ENCODE data around the gene GDF15. TPM values are rescaled to one million over a fixed set of nuclear protein-coding genes. Genes with fewer than 3 reads are reported as not detected.

GDF15 gene, protein sequence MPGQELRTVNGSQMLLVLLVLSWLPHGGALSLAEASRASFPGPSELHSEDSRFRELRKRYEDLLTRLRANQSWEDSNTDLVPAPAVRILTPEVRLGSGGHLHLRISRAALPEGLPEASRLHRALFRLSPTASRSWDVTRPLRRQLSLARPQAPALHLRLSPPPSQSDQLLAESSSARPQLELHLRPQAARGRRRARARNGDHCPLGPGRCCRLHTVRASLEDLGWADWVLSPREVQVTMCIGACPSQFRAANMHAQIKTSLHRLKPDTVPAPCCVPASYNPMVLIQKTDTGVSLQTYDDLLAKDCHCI
- 1 to 10 TPM; 1.1 to 2.7 TPM for total RNA-seq

DNA sequence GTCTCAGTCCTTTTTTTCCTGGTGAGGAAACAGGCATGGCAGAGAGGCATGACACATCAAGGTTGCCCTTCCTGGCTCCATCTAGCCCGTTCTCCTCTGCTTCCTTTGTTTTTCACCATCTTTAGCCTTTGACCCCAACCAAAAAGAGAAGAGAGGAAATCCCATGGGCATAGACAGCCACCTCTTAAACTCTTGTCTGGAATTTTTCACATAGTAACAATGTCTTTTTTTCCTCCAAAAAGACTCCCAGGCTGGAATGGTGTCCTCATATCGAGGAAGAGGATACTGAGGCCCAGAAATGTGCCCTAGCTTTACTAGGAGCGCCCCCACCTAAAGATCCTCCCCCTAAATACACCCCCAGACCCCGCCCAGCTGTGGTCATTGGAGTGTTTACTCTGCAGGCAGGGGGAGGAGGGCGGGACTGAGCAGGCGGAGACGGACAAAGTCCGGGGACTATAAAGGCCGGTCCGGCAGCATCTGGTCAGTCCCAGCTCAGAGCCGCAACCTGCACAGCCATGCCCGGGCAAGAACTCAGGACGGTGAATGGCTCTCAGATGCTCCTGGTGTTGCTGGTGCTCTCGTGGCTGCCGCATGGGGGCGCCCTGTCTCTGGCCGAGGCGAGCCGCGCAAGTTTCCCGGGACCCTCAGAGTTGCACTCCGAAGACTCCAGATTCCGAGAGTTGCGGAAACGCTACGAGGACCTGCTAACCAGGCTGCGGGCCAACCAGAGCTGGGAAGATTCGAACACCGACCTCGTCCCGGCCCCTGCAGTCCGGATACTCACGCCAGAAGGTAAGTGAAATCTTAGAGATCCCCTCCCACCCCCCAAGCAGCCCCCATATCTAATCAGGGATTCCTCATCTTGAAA, at the start of gene GDF15:
GDF15 (plus strand) TSS at position 484 of the 868 bp plus-strand sequence; CDS start at position 516, 32 bp downstream.
- DNase-seq (ENCODE audit: low spot score): no peak
- Histone ChIP-seq H3K27ac (no peak within 1 kb of the TSS), H3K27me3 (no peaks in the 10 kb centered on the region), H3K4me3 (no peak within 1 kb of the TSS), H3K36me3 (no peaks in the 10 kb centered on the region), H3K4me1 (peaks cover 0 to 25% of the 10 kb centered on the region in 2 donors), H3K9me3 (no peaks in the 10 kb centered on the region)
- TF ChIP-seq, protein P1, sequence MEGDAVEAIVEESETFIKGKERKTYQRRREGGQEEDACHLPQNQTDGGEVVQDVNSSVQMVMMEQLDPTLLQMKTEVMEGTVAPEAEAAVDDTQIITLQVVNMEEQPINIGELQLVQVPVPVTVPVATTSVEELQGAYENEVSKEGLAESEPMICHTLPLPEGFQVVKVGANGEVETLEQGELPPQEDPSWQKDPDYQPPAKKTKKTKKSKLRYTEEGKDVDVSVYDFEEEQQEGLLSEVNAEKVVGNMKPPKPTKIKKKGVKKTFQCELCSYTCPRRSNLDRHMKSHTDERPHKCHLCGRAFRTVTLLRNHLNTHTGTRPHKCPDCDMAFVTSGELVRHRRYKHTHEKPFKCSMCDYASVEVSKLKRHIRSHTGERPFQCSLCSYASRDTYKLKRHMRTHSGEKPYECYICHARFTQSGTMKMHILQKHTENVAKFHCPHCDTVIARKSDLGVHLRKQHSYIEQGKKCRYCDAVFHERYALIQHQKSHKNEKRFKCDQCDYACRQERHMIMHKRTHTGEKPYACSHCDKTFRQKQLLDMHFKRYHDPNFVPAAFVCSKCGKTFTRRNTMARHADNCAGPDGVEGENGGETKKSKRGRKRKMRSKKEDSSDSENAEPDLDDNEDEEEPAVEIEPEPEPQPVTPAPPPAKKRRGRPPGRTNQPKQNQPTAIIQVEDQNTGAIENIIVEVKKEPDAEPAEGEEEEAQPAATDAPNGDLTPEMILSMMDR (IDR thresholded peaks at IDR 0.05): peak in 1 of 2 donors; percentile 52

DNA sequence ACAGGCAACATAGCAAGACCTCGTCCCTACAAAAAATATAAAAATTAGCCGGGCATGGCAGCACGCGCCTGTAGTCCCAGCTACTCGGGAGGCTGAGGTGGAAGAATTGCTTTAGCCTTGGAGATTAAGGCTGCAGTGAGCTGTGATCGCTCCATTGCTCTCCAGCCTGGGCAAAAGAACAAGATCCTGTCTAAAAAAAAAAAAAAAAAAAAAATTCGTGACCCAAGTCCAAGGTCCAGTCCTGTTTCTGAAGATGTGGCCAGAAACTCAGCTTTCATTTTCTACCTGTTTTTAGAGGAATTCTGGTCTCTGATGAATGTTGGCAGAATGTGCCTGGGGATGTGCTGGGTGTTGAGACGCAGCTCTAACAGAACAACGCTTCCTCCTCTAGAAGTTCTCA, 47.4 kb upstream of the GDF15 start:
- no peak for DNase-seq (ENCODE audit: low spot score)
- H3K9me3 ChIP-seq: no peaks in the 10 kb centered on the region
- H3K27me3 ChIP-seq: no peaks in the 10 kb centered on the region
- no peaks in the 10 kb centered on the region for H3K36me3 ChIP-seq
- peaks cover 0 to 12% of the 10 kb centered on the region in 2 donors for H3K4me1 ChIP-seq
- TF ChIP-seq, protein P1 (IDR thresholded peaks at IDR 0.05): no peak
- peak overlapping the region in 1 of 2 donors; percentile 40 for H3K27ac ChIP-seq
- no peak overlapping the region for H3K4me3 ChIP-seq

DNA sequence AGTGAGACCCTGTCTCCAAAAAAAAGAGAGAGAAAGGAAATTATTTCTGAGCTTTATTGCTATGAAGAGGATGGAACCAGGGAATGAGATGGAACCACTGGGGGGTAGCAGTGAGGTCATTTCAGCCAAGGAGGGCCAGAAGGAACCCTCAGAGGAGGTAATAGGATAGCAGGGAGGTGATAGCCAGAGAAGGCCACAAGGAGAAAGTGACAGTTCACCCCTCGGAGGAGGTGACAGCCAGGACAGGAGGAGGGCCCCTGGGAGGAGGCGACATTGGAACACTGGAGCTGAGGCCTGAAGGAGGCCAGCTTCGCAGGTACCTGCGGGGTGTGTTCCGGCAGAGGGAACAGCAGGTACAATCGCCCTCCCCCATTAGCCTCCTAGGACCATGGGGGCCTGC, 46.2 kb upstream of the GDF15 start:
- Histone ChIP-seq H3K4me1 (peaks cover 0 to 12% of the 10 kb centered on the region in 2 donors), H3K9me3 (no peaks in the 10 kb centered on the region), H3K27me3 (no peaks in the 10 kb centered on the region), H3K27ac (peak overlapping the region in 1 of 2 donors; percentile 85), H3K4me3 (peak overlapping the region in 1 of 2 donors; percentile 86), H3K36me3 (no peaks in the 10 kb centered on the region)
- TF ChIP-seq, protein P1 (IDR thresholded peaks at IDR 0.05): no peak
- DNase-seq (ENCODE audit: low spot score): no peak

DNA sequence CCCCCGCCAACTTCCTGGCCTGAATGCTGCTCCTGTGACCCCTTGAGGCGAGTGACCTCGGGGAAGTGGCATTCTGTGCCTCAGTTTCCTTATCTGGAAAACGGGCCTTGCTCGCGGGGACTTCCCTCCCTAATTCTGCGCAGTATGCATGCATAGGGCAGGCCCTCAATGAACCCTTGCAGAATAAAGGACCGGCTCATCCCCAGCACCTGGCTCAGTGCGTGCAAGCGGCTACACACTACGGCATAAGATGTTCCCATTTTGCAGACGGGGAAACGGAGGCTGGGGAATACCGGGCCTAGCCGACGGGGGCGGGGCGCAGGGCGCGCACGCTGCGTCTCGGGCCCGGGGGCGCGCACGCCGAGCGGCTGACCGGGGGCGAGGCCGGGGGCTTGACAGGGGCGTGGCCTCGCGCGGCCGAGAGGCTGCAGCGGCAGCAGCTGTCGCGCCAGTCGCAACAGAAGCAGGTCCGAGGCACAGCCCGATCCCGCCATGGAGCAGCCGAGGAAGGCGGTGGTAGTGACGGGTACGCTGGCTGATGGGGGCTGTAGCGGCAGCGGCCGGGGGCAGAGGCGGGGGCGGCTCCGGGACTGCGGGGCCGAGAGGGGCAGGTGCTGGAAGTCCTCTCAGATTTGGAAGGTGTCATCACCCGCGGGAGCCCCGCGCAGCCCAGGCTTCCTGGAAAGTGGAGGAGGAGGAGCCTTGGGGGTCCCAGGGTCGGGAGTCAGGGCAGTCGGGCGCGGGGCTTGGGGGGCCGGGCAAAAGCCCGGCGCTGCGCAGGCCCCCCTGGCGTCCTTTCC, 45.6 kb upstream of the GDF15 start, which contains the start of gene PGPEP1:
PGPEP1 (plus strand) TSS at position 409 of the 800 bp plus-strand sequence; CDS start at position 493, 84 bp downstream.
- Histone ChIP-seq H3K27ac (peak within 1 kb of the TSS; percentile 79 to 85), H3K27me3 (no peaks in the 10 kb centered on the region), H3K9me3 (no peaks in the 10 kb centered on the region), H3K36me3 (no peaks in the 10 kb centered on the region), H3K4me3 (peak within 1 kb of the TSS; percentile 83 to 86), H3K4me1 (peaks cover 0 to 12% of the 10 kb centered on the region in 2 donors)
- TF ChIP-seq, protein P1 (IDR thresholded peaks at IDR 0.05): no peak
- DNase-seq (ENCODE audit: low spot score): no peak
